T-cell (primary cell): ENCODE results near the gene EFCAB13. TPM values are rescaled to one million over a fixed set of nuclear protein-coding genes. Genes with fewer than 3 reads are reported as not detected.
A peak's percentile ranks its signal among the peaks of the same experiment; 100 is the strongest.
"Not testable (repeated sequence)": the region's sequence is repeated elsewhere in the genome, so short reads cannot be mapped to it uniquely, and the experiment has no call there.

Experiments
- ATAC-seq, 4 experiments: fragments of 200-7000 bp in 3 of 4; fragments of 150-1000 bp in 1 of 4; cut with Tn5 transposase; replicated peaks in 1 of 4; 1 replicate in 3 of 4; 2 replicates in 1 of 4; pipeline ENCODE4 v1.10.0; 2021; ENCODE audit warnings: moderate library complexity in 3 of 4, mild to moderate bottlenecking in 2 of 4, moderate number of reproducible peaks in 1 of 4
- CTCF ChIA-PET, 2 donors: fragments of 300-600 bp; sonication (Branson Sonifier 250); formaldehyde crosslinking; loops; one replicate each; lab custom pipeline; 2022; ENCODE audit warnings: antibody characterized with exemption in 2 of 2; lab: Charles Lee
- POLR2A ChIA-PET, 2 donors: fragments of 300-600 bp; sonication (Branson Sonifier 250); formaldehyde crosslinking; loops; one replicate each; lab custom pipeline; 2022; ENCODE audit warnings: antibody characterized with exemption in 2 of 2; lab: Charles Lee
- DNase-seq, 35 experiments: peaks; one replicate each; pipeline versions ENCODE4 v3.0.0 to v3.0.0-alpha.2; 2013 to 2023
- H3K27ac ChIP-seq: one replicate; pipeline ENCODE4 v1.5.1; 2013; ENCODE audit warnings: low read length
- H3K27me3 ChIP-seq, 2 experiments: replicated peaks in 1 of 2; 1 replicate in 1 of 2; 2 replicates in 1 of 2; pipeline versions ENCODE4 v1.6.1 to v1.7.0; 2013; ENCODE audit warnings: low read length in 1 of 2, mixed read lengths in 1 of 2; ENCODE audit not compliant: control insufficient read depth in 2 of 2, insufficient read depth in 2 of 2; ENCODE audit errors: extremely low read depth in 1 of 2
- H3K36me3 ChIP-seq, 2 donors: 1 replicate in 1 of 2; 2 replicates in 1 of 2; pipeline versions ENCODE4 v1.6.1 to v1.7.0; 2013; ENCODE audit warnings: low read length in 1 of 2; ENCODE audit not compliant: control insufficient read depth in 2 of 2, insufficient read depth in 1 of 2; ENCODE audit errors: extremely low read depth in 1 of 2
- H3K4me1 ChIP-seq, 2 experiments: 1 replicate in 1 of 2; 2 replicates in 1 of 2; pipeline versions ENCODE4 v1.6.1 to v1.7.0; 2013; ENCODE audit warnings: low read length in 2 of 2, mixed read lengths in 1 of 2; ENCODE audit not compliant: insufficient read depth in 2 of 2, control insufficient read depth in 1 of 2; ENCODE audit errors: extremely low read depth in 1 of 2
- H3K4me3 ChIP-seq, 2 donors: 1 replicate in 1 of 2; 2 replicates in 1 of 2; pipeline versions ENCODE4 v1.5.1 to v1.7.0; 2013; ENCODE audit warnings: mild to moderate bottlenecking in 2 of 2, low read length in 1 of 2, moderate library complexity in 1 of 2; ENCODE audit not compliant: control insufficient read depth in 1 of 2; ENCODE audit errors: extremely low read depth in 1 of 2
- H3K9me3 ChIP-seq: 2 replicates; pipeline ENCODE4 v1.7.0; 2013
- H3K27ac Mint-ChIP-seq, 2 donors: one replicate each; pipeline ENCODE4 v1.8.0; 2020 to 2021; ENCODE audit warnings: mild to moderate bottlenecking in 2 of 2, mixed read lengths in 2 of 2
- H3K27me3 Mint-ChIP-seq, 2 donors: one replicate each; pipeline ENCODE4 v1.8.0; 2021 to 2022; ENCODE audit warnings: mixed read lengths in 2 of 2
- H3K36me3 Mint-ChIP-seq: one replicate; pipeline ENCODE4 v1.8.0; 2021; ENCODE audit warnings: mixed read lengths
- H3K4me1 Mint-ChIP-seq, 3 donors: one replicate each; pipeline ENCODE4 v1.8.0; 2020 to 2022; ENCODE audit warnings: mixed read lengths in 3 of 3, mild to moderate bottlenecking in 1 of 3
- H3K4me3 Mint-ChIP-seq, 3 donors: one replicate each; pipeline ENCODE4 v1.8.0; 2020 to 2022; ENCODE audit warnings: mild to moderate bottlenecking in 3 of 3, mixed read lengths in 3 of 3, moderate library complexity in 3 of 3
- H3K9me3 Mint-ChIP-seq, 3 donors: one replicate each; pipeline ENCODE4 v1.8.0; 2020 to 2022; ENCODE audit warnings: mixed read lengths in 3 of 3
- WGBS: methylation state at CpG from one replicate; pipeline ENCODE4 v1.1.5; 2013; ENCODE audit warnings: missing lambda C conversion rate; ENCODE audit not compliant: insufficient coverage; 5-methylcytosine and 5-hydroxymethylcytosine counted together
- total RNA-seq, 35 experiments: library from RNA in 6 of 35; stranded (reverse) in 6 of 35; fragments of 120-200 nt in 1 of 35; gene quantifications; one replicate each; pipeline versions ENCODE4 v1.2.1 to v1.2.4 and lab custom pipeline; 2013 to 2026

Gene EFCAB13
- total RNA-seq, 5 donors from 2014 or later (not counting 1 experiment from before 2014, with no cell fraction given), result 13.4 to 19.1 (median 15.2) TPM

GRCh38 chr17:47425233-47425632, 101.5 kb downstream of the EFCAB13 start:
- ATAC-seq, POLR2A ChIA-PET: not testable (repeated sequence)

DNA sequence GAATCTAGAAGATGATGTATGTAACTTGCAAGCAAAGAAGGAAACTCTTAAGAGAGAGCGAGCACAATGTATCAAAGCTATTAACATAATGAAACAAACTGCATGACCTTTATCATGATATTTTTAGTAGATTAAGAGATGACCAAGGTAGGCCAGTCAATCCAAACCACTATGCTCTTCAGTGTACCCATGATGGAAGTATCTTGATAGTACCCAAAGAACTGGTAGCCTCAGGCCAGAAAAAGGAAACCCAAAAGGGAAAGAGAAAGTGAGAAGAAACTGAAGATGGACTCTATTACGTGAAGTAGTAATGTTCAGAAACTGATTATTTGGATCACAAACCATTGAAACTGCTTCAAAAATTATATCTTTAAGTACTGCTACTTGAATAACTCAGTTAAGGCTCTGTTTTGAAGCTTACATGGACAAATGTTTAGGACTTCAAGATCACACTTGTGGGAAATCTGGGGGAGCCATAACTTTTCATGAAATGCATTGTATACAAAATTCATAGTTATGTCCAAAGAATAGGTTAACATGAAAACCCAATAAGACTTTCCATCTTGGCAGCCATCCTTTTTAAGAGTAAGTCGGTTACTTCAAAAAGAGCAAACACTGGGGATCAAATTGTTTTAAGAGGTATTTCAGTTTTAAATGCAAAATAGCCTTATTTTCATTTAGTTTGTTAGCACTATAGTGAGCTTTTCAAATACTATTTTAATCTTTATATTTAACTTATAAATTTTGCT, 102.3 kb downstream of the EFCAB13 start:
- H3K27ac ChIP-seq, H3K4me1 ChIP-seq, H3K27ac Mint-ChIP-seq, POLR2A ChIA-PET, H3K27me3 ChIP-seq, H3K4me3 ChIP-seq, ATAC-seq, DNase-seq, H3K36me3 ChIP-seq, H3K4me1 Mint-ChIP-seq, H3K9me3 ChIP-seq, H3K4me3 Mint-ChIP-seq, H3K9me3 Mint-ChIP-seq, CTCF ChIA-PET: not testable (repeated sequence)
- peaks cover 15 to 18% of the 10 kb centered on the region in 2 donors for H3K27me3 Mint-ChIP-seq
- H3K36me3 Mint-ChIP-seq, result peaks cover 32% of the 10 kb centered on the region
- whole genome bisulfite sequencing, result no CpG with 5 or more reads among the region's 3 CpGs

More at GRCh38 chr17:47425233-47425632, 101.5 kb downstream of the EFCAB13 start:
- DNase-seq, H3K27me3 ChIP-seq, H3K27ac ChIP-seq, H3K4me1 ChIP-seq, H3K9me3 Mint-ChIP-seq, H3K27ac Mint-ChIP-seq, H3K4me1 Mint-ChIP-seq, CTCF ChIA-PET, H3K4me3 ChIP-seq, H3K9me3 ChIP-seq, H3K36me3 ChIP-seq: not testable (repeated sequence)
- peaks cover 15 to 18% of the 10 kb centered on the region in 2 donors for H3K27me3 Mint-ChIP-seq
- WGBS, result 80% methylated on average over 1 of the region's 3 CpGs
- H3K36me3 Mint-ChIP-seq, result peaks cover 32% of the 10 kb centered on the region
- peak overlapping the region in 1 of 3 donors; percentile 6 for H3K4me3 Mint-ChIP-seq

DNA sequence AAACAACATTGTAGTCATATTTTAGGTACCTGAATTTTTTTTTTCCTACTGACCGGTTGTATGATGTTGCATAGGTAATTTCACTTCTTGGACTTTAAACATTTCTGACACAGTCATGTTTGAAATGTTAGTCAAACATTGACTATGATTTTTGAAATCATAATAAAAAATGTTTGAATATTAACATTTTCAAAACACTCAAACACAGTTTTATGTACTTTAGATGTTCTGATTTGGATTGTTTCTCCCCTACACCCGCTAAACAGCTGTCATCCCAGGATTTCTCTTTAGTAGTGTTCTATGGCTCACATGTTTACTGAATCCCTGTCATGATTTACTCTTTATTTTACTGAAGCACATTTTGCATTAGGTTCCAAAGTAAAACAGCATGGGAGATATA, 104.2 kb downstream of the EFCAB13 start:
- H3K27me3 Mint-ChIP-seq, result peaks cover 14 to 15% of the 10 kb centered on the region in 2 donors
- no peak for ATAC-seq
- H3K4me1 Mint-ChIP-seq, result peaks cover 5 to 6% (median 6%) of the 10 kb centered on the region in 3 donors
- H3K27ac Mint-ChIP-seq, result no peak overlapping the region
- DNase-seq, result no peak
- H3K9me3 Mint-ChIP-seq, result no peaks in the 10 kb centered on the region
- POLR2A ChIA-PET, result no interaction called here
- H3K4me3 ChIP-seq, result no peak overlapping the region
- H3K4me1 ChIP-seq, result peaks cover 0 to 3% of the 10 kb centered on the region in 2 experiments
- no peak overlapping the region for H3K27ac ChIP-seq
- H3K36me3 ChIP-seq, result no peaks in the 10 kb centered on the region
- no peaks in the 10 kb centered on the region for H3K9me3 ChIP-seq
- H3K36me3 Mint-ChIP-seq, result peaks cover 39% of the 10 kb centered on the region
- WGBS, result no CpG with 5 or more reads among the region's 2 CpGs
- peaks cover 0 to 3% of the 10 kb centered on the region in 2 experiments for H3K27me3 ChIP-seq
- CTCF ChIA-PET, result no interaction called here
- no peak overlapping the region for H3K4me3 Mint-ChIP-seq

- H3K9me3 ChIP-seq, H3K4me1 ChIP-seq, H3K27me3 Mint-ChIP-seq, H3K4me3 ChIP-seq, H3K27me3 ChIP-seq, H3K4me1 Mint-ChIP-seq, ATAC-seq, DNase-seq, POLR2A ChIA-PET, H3K36me3 ChIP-seq, H3K27ac ChIP-seq, H3K4me3 Mint-ChIP-seq, CTCF ChIA-PET, H3K27ac Mint-ChIP-seq: not testable (repeated sequence)
- Mint-ChIP-seq H3K36me3 (peaks cover 36% of the 10 kb centered on the region), H3K9me3 (peaks cover 8 to 23% (median 9%) of the 10 kb centered on the region in 3 donors)
- no CpG with 5 or more reads among the region's 9 CpGs for WGBS
These were observed 108.5 kb downstream of the EFCAB13 start for GRCh38 chr17:47432240-47432639.

DNA sequence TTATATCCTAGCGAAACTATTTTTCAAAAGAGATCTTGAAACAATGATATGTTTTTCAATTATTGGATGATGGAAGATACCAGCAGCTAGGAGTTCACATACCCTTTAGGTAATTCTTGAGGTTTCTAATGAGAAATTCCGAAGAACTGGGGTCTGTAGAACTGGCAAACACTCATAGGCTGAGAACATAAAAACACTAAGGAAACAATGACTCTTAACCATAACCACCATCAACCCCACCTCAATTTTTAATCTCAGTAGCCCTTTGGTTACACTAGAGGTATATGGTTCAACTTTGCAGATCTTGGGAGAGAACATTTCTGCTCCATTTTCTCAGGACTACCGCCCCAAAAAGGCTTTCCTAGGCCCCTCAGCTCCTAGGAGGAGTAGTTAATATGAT, 141.4 kb downstream of the EFCAB13 start:
- peaks cover 15% of the 10 kb centered on the region for H3K36me3 Mint-ChIP-seq
- no peak overlapping the region for H3K4me3 Mint-ChIP-seq
- Histone ChIP-seq H3K4me3 (no peak overlapping the region), H3K27ac (no peak overlapping the region), H3K9me3 (no peaks in the 10 kb centered on the region), H3K27me3 (no peaks in the 10 kb centered on the region), H3K36me3 (no peaks in the 10 kb centered on the region), H3K4me1 (no peaks in the 10 kb centered on the region)
- ATAC-seq (no peak), DNase-seq (no peak)
- 100% methylated on average over 1 of the region's 3 CpGs for WGBS
- POLR2A ChIA-PET, result no interaction called here
- H3K9me3 Mint-ChIP-seq, result no peaks in the 10 kb centered on the region
- H3K4me1 Mint-ChIP-seq, result no peaks in the 10 kb centered on the region
- CTCF ChIA-PET, result no interaction called here
- no peak overlapping the region for H3K27ac Mint-ChIP-seq
- no peaks in the 10 kb centered on the region for H3K27me3 Mint-ChIP-seq

DNA sequence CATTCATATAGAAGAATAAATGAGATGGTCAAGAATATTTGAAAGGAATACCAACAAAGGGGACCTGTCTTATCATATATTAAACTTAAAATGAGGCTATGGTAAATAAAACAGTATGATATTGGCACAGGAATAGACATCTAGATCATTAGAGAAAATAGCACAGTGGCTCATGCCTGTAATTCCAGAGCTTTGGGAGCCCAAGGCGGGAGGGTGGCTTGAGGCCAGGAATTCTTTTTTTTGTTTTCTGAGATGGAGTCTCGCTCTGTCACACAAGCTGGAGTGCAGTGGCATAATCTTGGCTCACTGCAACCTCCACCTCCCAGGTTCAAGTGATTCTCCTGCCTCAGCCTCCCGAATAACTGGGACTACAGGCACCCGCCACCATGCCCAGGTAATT, 143.2 kb downstream of the EFCAB13 start:
- ATAC-seq, H3K27ac ChIP-seq, H3K4me1 ChIP-seq, POLR2A ChIA-PET, H3K9me3 ChIP-seq, H3K4me3 Mint-ChIP-seq, H3K36me3 ChIP-seq, H3K4me1 Mint-ChIP-seq, H3K4me3 ChIP-seq, H3K9me3 Mint-ChIP-seq, H3K27me3 Mint-ChIP-seq, DNase-seq, H3K27ac Mint-ChIP-seq, CTCF ChIA-PET, H3K27me3 ChIP-seq: not testable (repeated sequence)
- 86% methylated on average over 2 of the region's 4 CpGs for WGBS
- H3K36me3 Mint-ChIP-seq, result peaks cover 13% of the 10 kb centered on the region
